ENCODE measurements around the gene FGF7.

FGF7 gene

GRCh38 chr15:49435174-49435573, 12.1 kb downstream of the FGF7 start:
- TF ChIP-seq NFIC (IDR thresholded peaks at IDR 0.05) (no peak), TEAD4 (IDR thresholded peaks at IDR 0.05) (no peak), FOXM1 (IDR thresholded peaks at IDR 0.05; ENCODE audit: borderline replicate concordance, low read depth) (no peak), REST (IDR thresholded peaks at IDR 0.05; ENCODE audit: low read depth) (no peak), CREB1 (IDR thresholded peaks at IDR 0.05; ENCODE audit: low read depth) (no peak)

- no peak for TF ChIP-seq CEBPB (IDR thresholded peaks at IDR 0.05)
- no peak for TF ChIP-seq USF1 (IDR thresholded peaks at IDR 0.05)
- TF ChIP-seq EGR1 (IDR thresholded peaks at IDR 0.05) = no peak
- TF ChIP-seq REST (IDR thresholded peaks at IDR 0.05; ENCODE audit: low read depth) = no peak
- TF ChIP-seq ZBTB7A (IDR thresholded peaks at IDR 0.05; ENCODE audit: low read depth) = no peak
- TF ChIP-seq TEAD4 (IDR thresholded peaks at IDR 0.05) = no peak
- TF ChIP-seq MAX (IDR thresholded peaks at IDR 0.05) = no peak
- TF ChIP-seq TCF12 (IDR thresholded peaks at IDR 0.05; ENCODE audit: low read depth) = no peak
- TF ChIP-seq CREB1 (IDR thresholded peaks at IDR 0.05; ENCODE audit: low read depth) = no peak
- no peak for TF ChIP-seq FOXM1 (IDR thresholded peaks at IDR 0.05; ENCODE audit: borderline replicate concordance, low read depth)
- TF ChIP-seq YY1 (IDR thresholded peaks at IDR 0.05; ENCODE audit: low read depth) = no peak
Measured at GRCh38 chr15:49436751-49437150, 13.7 kb downstream of the FGF7 start.

- TF ChIP-seq CEBPB (IDR thresholded peaks at IDR 0.05) (no peak), FOXM1 (IDR thresholded peaks at IDR 0.05; ENCODE audit: borderline replicate concordance, low read depth) (no peak), YY1 (IDR thresholded peaks at IDR 0.05; ENCODE audit: low read depth) (no peak), REST (IDR thresholded peaks at IDR 0.05; ENCODE audit: low read depth) (no peak), EGR1 (IDR thresholded peaks at IDR 0.05) (no peak), NFIC (IDR thresholded peaks at IDR 0.05) (no peak), CREB1 (IDR thresholded peaks at IDR 0.05; ENCODE audit: low read depth) (no peak), RAD21 (IDR thresholded peaks at IDR 0.05; ENCODE audit: low read depth) (no peak), TEAD4 (IDR thresholded peaks at IDR 0.05) (no peak), TAF1 (IDR thresholded peaks at IDR 0.05; ENCODE audit: low read depth) (no peak), EP300 (IDR thresholded peaks at IDR 0.05; ENCODE audit: borderline replicate concordance) (no peak), TCF12 (IDR thresholded peaks at IDR 0.05; ENCODE audit: low read depth) (no peak)
Measured at GRCh38 chr15:49438962-49439631, 16.1 kb downstream of the FGF7 start.

- TF ChIP-seq MAX (IDR thresholded peaks at IDR 0.05) = no peak
- TF ChIP-seq CEBPB (IDR thresholded peaks at IDR 0.05) = no peak
- TF ChIP-seq RAD21 (IDR thresholded peaks at IDR 0.05; ENCODE audit: low read depth) = no peak
- TF ChIP-seq EGR1 (IDR thresholded peaks at IDR 0.05) = no peak
- no peak for TF ChIP-seq USF1 (IDR thresholded peaks at IDR 0.05)
- TF ChIP-seq ZBTB7A (IDR thresholded peaks at IDR 0.05; ENCODE audit: low read depth) = no peak
- TF ChIP-seq YY1 (IDR thresholded peaks at IDR 0.05; ENCODE audit: low read depth) = no peak
- no peak for TF ChIP-seq FOXM1 (IDR thresholded peaks at IDR 0.05; ENCODE audit: borderline replicate concordance, low read depth)
- TF ChIP-seq REST (IDR thresholded peaks at IDR 0.05; ENCODE audit: low read depth) = no peak
Measured at GRCh38 chr15:49439678-49440395, 16.8 kb downstream of the FGF7 start.
